Measurements from ENCODE around the gene MED13L. TPM values are rescaled to one million over a fixed set of nuclear protein-coding genes. Genes with fewer than 3 reads are reported as not detected.

MED13L gene
- polyA plus RNA-seq, 1 donor (not counting 4 experiments of a cell fraction or from before 2014, with no cell fraction given): 31.7 TPM

GRCh38 chr12:116153113-116153512, 124.4 kb downstream of the MED13L start:
- Histone ChIP-seq H3K27ac (ENCODE audit: control insufficient read depth, insufficient read depth, low read length) (no peak overlapping the region), H3K9me3 (ENCODE audit: control insufficient read depth, low read depth, low read length) (no peaks in the 10 kb centered on the region), H4K20me1 (ENCODE audit: control insufficient read depth, extremely low read depth, insufficient read depth, low read length) (peaks cover 6% of the 10 kb centered on the region), H3K9ac (ENCODE audit: control insufficient read depth, extremely low read depth, insufficient read depth, low read length) (no peak overlapping the region), H3K27me3 (ENCODE audit: control insufficient read depth, extremely low read depth, insufficient read depth, low read length) (no peaks in the 10 kb centered on the region), H3K79me2 (ENCODE audit: control insufficient read depth, insufficient read depth, low read length) (peaks cover 89% of the 10 kb centered on the region), H3K4me2 (ENCODE audit: control insufficient read depth, extremely low read depth, insufficient read depth, low read depth, low read length) (no peak overlapping the region), H3K9me1 (ENCODE audit: control insufficient read depth, extremely low read depth, insufficient read depth, low read length) (no peaks in the 10 kb centered on the region), H3K4me1 (ENCODE audit: control insufficient read depth, extremely low read depth, insufficient read depth, low read length) (no peaks in the 10 kb centered on the region), H2AFZ (ENCODE audit: control insufficient read depth, low read length) (no peak overlapping the region), H3K36me3 (ENCODE audit: control insufficient read depth in 2 of 2, extremely low read depth in 1 of 2, insufficient read depth in 2 of 2, low read length in 2 of 2) (no peaks in the 10 kb centered on the region), H3K4me3 (ENCODE audit: control insufficient read depth in 2 of 3, extremely low read depth in 1 of 3, insufficient read depth in 2 of 3, low read depth in 1 of 3, low read length in 3 of 3) (no peak overlapping the region)
- dilution Hi-C loops (cut with MboI; ENCODE audit: extremely low pct_ligation_motif_present, low sequenced_read_pairs): no loop called here
- TF ChIP-seq EZH2 (IDR thresholded peaks at IDR 0.05; ENCODE audit: low read length) (no peak), CTCF (optimal IDR thresholded peaks at IDR 0.05 in 1 of 3, IDR thresholded peaks at IDR 0.05 in 1 of 3, conservative IDR thresholded peaks at IDR 0.05 in 1 of 3; ENCODE audit: extremely low read depth in 1 of 3, insufficient read depth in 2 of 3, low read length in 3 of 3) (no peak)
- DNase-seq (ENCODE audit: low read depth, low spot score): no peak
- no peak for FAIRE-seq

- Histone ChIP-seq H2AFZ (ENCODE audit: control insufficient read depth, low read length) (no peak overlapping the region), H3K4me3 (ENCODE audit: control insufficient read depth in 2 of 3, extremely low read depth in 1 of 3, insufficient read depth in 2 of 3, low read depth in 1 of 3, low read length in 3 of 3) (no peak overlapping the region), H3K4me1 (ENCODE audit: control insufficient read depth, extremely low read depth, insufficient read depth, low read length) (no peaks in the 10 kb centered on the region), H3K9ac (ENCODE audit: control insufficient read depth, extremely low read depth, insufficient read depth, low read length) (no peak overlapping the region), H3K79me2 (ENCODE audit: control insufficient read depth, insufficient read depth, low read length) (peaks cover 89% of the 10 kb centered on the region), H4K20me1 (ENCODE audit: control insufficient read depth, extremely low read depth, insufficient read depth, low read length) (peaks cover 6% of the 10 kb centered on the region), H3K36me3 (ENCODE audit: control insufficient read depth in 2 of 2, extremely low read depth in 1 of 2, insufficient read depth in 2 of 2, low read length in 2 of 2) (no peaks in the 10 kb centered on the region), H3K9me1 (ENCODE audit: control insufficient read depth, extremely low read depth, insufficient read depth, low read length) (no peaks in the 10 kb centered on the region), H3K4me2 (ENCODE audit: control insufficient read depth, extremely low read depth, insufficient read depth, low read depth, low read length) (no peak overlapping the region), H3K27me3 (ENCODE audit: control insufficient read depth, extremely low read depth, insufficient read depth, low read length) (no peaks in the 10 kb centered on the region), H3K9me3 (ENCODE audit: control insufficient read depth, low read depth, low read length) (no peaks in the 10 kb centered on the region), H3K27ac (ENCODE audit: control insufficient read depth, insufficient read depth, low read length) (no peak overlapping the region)
- no peak for TF ChIP-seq EZH2 (IDR thresholded peaks at IDR 0.05; ENCODE audit: low read length)
- TF ChIP-seq CTCF (optimal IDR thresholded peaks at IDR 0.05 in 1 of 3, IDR thresholded peaks at IDR 0.05 in 1 of 3, conservative IDR thresholded peaks at IDR 0.05 in 1 of 3; ENCODE audit: extremely low read depth in 1 of 3, insufficient read depth in 2 of 3, low read length in 3 of 3): no peak
- FAIRE-seq (no peak), DNase-seq (ENCODE audit: low read depth, low spot score) (no peak)
- dilution Hi-C loops (cut with MboI; ENCODE audit: extremely low pct_ligation_motif_present, low sequenced_read_pairs): no loop called here
Observed at GRCh38 chr12:116152268-116152667, 125.2 kb downstream of the MED13L start.

Data from keratinocyte (primary cell).